GM21786 (cell line): ENCODE results near the gene PRKAG2.

Experiments
- ATAC-seq: cut with Tn5 transposase; IDR thresholded peaks from one replicate; pipeline ENCODE4 v1.9.1; 2021; ENCODE audit not compliant: unreplicated experiment

Gene PRKAG2

GRCh38 chr7:151699147-151699927 lies 177.6 kb downstream of the PRKAG2 start:
- ATAC-seq, result no peak

- no peak for ATAC-seq
Measured at GRCh38 chr7:151697942-151698341, 179.0 kb downstream of the PRKAG2 start.

- ATAC-seq, result no peak
Measured at GRCh38 chr7:151697515-151697895, 179.4 kb downstream of the PRKAG2 start.

GRCh38 chr7:151696721-151697514 lies 180.0 kb downstream of the PRKAG2 start:
- no peak for ATAC-seq

- no peak for ATAC-seq
Measured at GRCh38 chr7:151695951-151696541, 180.9 kb downstream of the PRKAG2 start.

- ATAC-seq, result no peak
Measured at GRCh38 chr7:151694828-151695580, 181.9 kb downstream of the PRKAG2 start.

- no peak for ATAC-seq
Measured at GRCh38 chr7:151694441-151694827, 182.5 kb downstream of the PRKAG2 start.

- ATAC-seq, result no peak
Measured at GRCh38 chr7:151693140-151693539, 183.8 kb downstream of the PRKAG2 start.

GRCh38 chr7:151692721-151693120 lies 184.2 kb downstream of the PRKAG2 start:
- no peak for ATAC-seq

- no peak for ATAC-seq
Measured at GRCh38 chr7:151691449-151691848, 185.5 kb downstream of the PRKAG2 start.

- no peak for ATAC-seq
Measured at GRCh38 chr7:151690606-151691005, 186.3 kb downstream of the PRKAG2 start.

- ATAC-seq, result no peak
Measured at GRCh38 chr7:151689196-151689971, 187.5 kb downstream of the PRKAG2 start.

- no peak for ATAC-seq
Measured at GRCh38 chr7:151688236-151688780, 188.6 kb downstream of the PRKAG2 start.

- no peak for ATAC-seq
Measured at GRCh38 chr7:151687523-151688235, 189.2 kb downstream of the PRKAG2 start.

- ATAC-seq, result no peak
Measured at GRCh38 chr7:151686826-151687225, 190.1 kb downstream of the PRKAG2 start.

- no peak for ATAC-seq
Measured at GRCh38 chr7:151686016-151686766, 190.7 kb downstream of the PRKAG2 start.

- ATAC-seq, result no peak
Measured at GRCh38 chr7:151684408-151685175, 192.3 kb downstream of the PRKAG2 start.
